ENCODE results near the gene DIABLO.
"Not testable (repeated sequence)": the region's sequence is repeated elsewhere in the genome, so short reads cannot be mapped to it uniquely, and the experiment has no call there.

The DIABLO gene

GRCh38 chr12:122225683-122226365 is at the start of gene DIABLO:
Gene DIABLO, minus strand, starts transcription at chr12:122226052. Its CDS starts 38 bp downstream, at chr12:122226014.
- peak; percentile 99 to 100 (median 100) for DNase-seq (ENCODE audit: low read depth in 2 of 3, low spot score in 1 of 3)

DNA sequence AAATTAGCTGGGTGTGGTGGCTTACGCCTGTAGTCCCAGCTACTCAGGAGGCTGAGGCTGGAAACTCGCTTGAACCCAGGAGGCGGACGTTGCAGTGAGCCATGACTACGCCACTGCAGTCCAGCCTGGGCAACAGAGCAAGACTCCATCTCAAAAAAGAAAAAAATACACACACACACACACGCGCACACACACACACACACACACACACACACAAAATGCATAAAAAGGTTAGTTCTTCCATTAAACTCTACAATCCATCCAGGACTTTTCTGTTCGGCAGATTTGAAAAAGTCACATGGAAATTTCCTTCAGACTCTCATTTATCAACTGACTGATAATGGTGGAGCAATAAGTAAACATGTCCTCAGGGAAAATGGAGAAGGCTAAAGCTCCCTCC is 49.6 kb upstream of the DIABLO start:
- no peak for DNase-seq (ENCODE audit: low read depth in 2 of 3, low spot score in 1 of 3)

- DNase-seq (ENCODE audit: low read depth in 2 of 3, low spot score in 1 of 3), result peak; percentile 91 to 94 (median 94)
Measured at GRCh38 chr12:122266230-122266901, 40.5 kb upstream of the DIABLO start, which contains the start of gene VPS33A. Gene VPS33A, minus strand, starts transcription at chr12:122266494. Its CDS starts 86 bp downstream, at chr12:122266408.

GRCh38 chr12:122265886-122266229 is 40.0 kb upstream of the DIABLO start:
- peak in 1 of 3 donors; percentile 19 for DNase-seq (ENCODE audit: low read depth in 2 of 3, low spot score in 1 of 3)

GRCh38 chr12:122265476-122265875 is 39.6 kb upstream of the DIABLO start:
- no peak for DNase-seq (ENCODE audit: low read depth in 2 of 3, low spot score in 1 of 3)

DNA sequence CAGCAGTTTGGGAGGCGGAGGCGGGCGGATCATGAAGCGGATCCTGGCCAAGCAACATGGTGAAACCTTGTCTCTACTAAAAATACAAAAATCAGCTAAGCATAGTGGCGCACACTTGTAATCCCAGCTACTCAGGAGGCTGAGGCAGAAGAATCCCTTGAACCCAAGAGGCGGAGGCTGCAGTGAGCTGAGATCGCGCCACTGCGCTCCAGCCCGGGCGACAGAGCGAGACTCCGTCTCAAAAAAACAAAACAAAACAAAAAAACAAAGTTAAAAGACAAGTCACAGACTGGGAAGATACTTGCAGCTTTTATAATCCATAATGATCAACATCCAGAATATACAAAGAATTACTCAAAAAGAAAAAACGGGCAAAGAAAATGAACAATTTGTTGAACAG is 34.9 kb upstream of the DIABLO start:
- DNase-seq (ENCODE audit: low read depth in 2 of 3, low spot score in 1 of 3), result not testable (repeated sequence)

DNA sequence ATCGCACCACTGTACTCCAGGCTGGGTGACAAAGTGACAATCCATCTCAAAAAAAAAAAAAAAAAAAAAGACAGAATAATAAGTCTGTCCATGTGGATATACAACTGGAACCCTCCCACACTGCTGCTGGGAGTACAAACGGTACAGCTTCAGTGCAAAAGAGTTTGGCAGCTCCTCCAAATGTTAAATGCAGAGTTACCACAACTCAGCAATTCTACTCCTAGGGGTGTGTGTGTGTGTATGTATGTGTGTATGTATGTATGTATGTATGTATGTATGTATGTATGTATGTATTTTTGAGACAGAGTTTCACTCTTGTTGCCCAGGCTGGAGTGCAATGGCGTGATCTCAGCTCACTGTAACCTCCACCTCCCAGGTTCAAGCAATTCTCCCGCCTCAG is 33.1 kb upstream of the DIABLO start:
- not testable (repeated sequence) for DNase-seq (ENCODE audit: low read depth in 2 of 3, low spot score in 1 of 3)

- DNase-seq (ENCODE audit: low read depth in 2 of 3, low spot score in 1 of 3), result not testable (repeated sequence)
Measured at GRCh38 chr12:122258462-122258861, 32.6 kb upstream of the DIABLO start.

GRCh38 chr12:122250536-122250935 is 24.7 kb upstream of the DIABLO start:
- DNase-seq (ENCODE audit: low read depth in 2 of 3, low spot score in 1 of 3), result no peak

GRCh38 chr12:122250047-122250446 is 24.2 kb upstream of the DIABLO start:
- DNase-seq (ENCODE audit: low read depth in 2 of 3, low spot score in 1 of 3), result no peak

- no peak for DNase-seq (ENCODE audit: low read depth in 2 of 3, low spot score in 1 of 3)
Measured at GRCh38 chr12:122245553-122245952, 19.7 kb upstream of the DIABLO start.

DNA sequence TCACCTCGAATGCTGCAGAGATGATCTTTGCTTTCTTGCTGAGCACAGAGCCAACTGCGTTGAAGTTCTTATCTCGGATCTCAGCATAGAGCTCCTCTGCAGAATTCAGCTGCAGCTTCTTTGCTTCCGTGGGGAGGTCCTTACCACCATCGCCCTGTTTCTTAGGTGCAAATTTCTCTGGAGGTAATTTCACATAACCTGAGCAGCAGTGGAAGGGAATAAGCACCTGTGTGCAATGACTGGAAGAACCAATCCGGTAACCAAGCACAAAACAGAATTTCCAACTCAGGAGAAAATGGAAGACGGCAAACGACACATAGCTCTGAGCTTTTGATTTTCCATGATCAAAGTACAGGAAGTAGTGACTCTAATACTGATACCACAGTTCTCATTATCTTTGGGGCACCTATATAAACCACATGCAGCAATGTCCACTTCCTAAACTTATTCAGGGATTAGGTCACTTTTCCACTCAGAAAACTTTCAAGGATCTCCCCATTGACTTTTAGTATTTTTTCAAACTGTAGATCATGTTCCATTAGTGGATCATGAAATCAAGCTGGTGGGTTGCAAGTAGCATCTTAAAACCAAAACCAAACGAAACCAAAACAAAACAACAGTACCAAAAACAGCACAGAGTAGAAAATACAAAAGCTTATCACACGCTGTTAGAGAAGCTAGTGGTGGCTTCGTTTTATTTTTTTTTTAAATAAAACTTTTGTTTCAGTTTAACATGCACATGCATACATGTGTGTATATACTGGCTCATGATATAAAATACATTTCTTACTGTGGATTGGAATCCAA is 18.9 kb upstream of the DIABLO start:
- no peak for DNase-seq (ENCODE audit: low read depth in 2 of 3, low spot score in 1 of 3)

DNA sequence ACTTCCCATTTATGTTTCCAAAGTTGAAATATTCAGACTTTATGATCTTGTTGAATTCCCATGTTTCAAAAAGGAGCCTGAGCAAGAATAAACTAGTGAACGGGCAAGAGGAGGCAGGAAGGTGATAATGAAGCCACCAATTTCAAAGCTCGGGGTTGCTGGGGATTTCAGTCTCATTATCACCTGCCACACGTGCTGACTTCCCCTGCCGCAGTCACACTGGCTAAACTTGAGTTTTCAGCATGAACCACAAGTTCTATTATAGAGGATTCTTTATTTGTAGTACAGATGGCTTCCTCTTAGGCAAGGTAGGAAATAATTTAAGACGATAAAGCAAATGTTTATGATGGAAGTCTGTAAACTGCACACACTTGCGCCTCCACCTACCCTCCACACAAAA is 18.1 kb upstream of the DIABLO start:
- DNase-seq (ENCODE audit: low read depth in 2 of 3, low spot score in 1 of 3), result no peak

GRCh38 chr12:122238861-122239260 is 13.0 kb upstream of the DIABLO start:
- DNase-seq (ENCODE audit: low read depth in 2 of 3, low spot score in 1 of 3), result no peak

GRCh38 chr12:122235741-122236140 is 9.9 kb upstream of the DIABLO start:
- DNase-seq (ENCODE audit: low read depth in 2 of 3, low spot score in 1 of 3), result no peak

DNA sequence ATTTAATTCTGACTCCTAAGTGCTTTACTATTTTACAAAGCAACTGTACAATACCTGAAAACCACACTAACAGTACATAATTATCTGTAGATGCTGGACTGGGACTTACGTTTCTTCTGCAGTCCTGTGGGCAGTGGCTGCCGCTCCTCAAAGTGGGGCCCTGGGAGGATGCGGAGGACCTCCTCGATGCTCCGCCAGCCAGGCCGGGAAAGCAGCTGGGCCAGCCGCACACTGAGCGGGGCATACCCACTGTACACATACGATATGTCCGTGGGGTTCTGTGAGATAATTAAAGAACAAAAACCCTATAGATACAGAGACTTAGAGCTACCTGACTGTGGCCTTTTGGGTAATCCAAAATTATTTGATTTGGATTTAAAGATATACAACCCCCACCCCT is 6.8 kb upstream of the DIABLO start:
- no peak for DNase-seq (ENCODE audit: low read depth in 2 of 3, low spot score in 1 of 3)

- DNase-seq (ENCODE audit: low read depth in 2 of 3, low spot score in 1 of 3), result no peak
Measured at GRCh38 chr12:122230798-122231197, 4.9 kb upstream of the DIABLO start.

DNA sequence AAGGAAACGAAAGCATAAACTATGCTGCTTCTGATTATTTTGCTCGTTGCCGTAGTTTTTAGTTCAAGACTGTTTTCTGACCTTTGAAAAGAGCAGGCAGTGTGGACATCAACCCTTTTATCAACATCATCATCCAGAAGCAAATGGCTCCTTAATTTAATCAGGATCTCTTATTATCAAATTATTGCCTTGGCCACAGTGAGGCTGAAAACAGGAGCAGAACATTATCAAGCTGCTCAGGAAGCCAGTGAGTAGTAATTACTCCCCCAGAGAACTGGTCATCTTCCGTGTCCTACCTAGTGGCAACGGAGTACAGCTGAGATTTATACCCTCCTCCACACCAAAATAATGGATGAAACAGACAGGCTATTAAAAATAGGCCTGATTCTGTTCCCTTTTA is 2.2 kb upstream of the DIABLO start:
- no peak for DNase-seq (ENCODE audit: low read depth in 2 of 3, low spot score in 1 of 3)

- no peak for DNase-seq (ENCODE audit: low read depth in 2 of 3, low spot score in 1 of 3)
Measured at GRCh38 chr12:122227341-122227740, 1.5 kb upstream of the DIABLO start.

- no peak for DNase-seq (ENCODE audit: low read depth in 2 of 3, low spot score in 1 of 3)
Measured at GRCh38 chr12:122226366-122227125, 694 bp upstream of the DIABLO start.

- DNase-seq (ENCODE audit: low read depth in 2 of 3, low spot score in 1 of 3), result no peak
Measured at GRCh38 chr12:122216445-122216844, 9.4 kb downstream of the DIABLO start.

Measured in stimulated activated CD4-positive, alpha-beta T cell treated with anti-CD3 and anti-CD28 coated beads, Interleukin-12 subunit alpha, Interleukin-12 subunit beta, amount 100 ng/mL, for 48 hours (primary cell).